ENCODE results near the gene EPRS1.
"Not testable (repeated sequence)": the region's sequence is repeated elsewhere in the genome, so short reads cannot be mapped to it uniquely, and the experiment has no call there.

Gene EPRS1

DNA sequence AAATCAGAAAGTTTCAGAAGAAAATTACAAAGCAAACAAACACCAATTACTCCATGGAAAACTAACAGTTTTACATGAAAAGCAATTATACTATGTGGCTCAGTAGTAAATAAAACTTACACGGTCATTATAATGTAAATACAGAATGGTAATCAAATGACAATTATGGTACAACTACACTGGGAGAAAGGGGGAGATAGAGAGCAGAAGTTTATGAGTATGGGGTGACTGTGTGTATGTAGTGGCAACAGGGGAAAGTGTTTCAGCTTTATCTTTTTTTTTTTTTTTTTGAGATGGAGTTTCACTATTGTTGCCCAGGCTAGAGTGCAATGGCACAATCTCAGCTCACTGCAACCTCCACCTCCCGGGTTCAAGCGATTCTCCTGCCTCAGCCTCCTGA, 8.5 kb downstream of the EPRS1 start:
- DNase-seq, result not testable (repeated sequence)

DNA sequence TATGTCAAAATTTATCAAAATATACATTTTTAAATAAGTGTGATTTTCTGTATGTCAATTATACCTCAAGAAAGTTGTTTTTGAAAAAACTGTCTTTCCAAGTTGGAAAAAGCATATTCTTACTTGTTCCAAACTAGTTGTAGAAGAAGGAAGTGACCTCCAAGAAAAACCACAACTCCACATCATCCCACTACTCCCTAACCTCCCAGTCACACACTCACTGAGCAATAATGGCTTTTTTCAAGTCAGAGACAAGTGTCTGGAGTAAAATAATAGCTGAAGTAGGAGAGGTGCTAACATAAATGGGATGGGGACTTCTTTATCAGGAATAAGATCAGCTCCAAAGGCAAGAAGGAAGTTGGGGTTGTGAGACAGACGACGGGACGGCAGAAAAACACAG, 13.4 kb downstream of the EPRS1 start:
- DNase-seq, result no peak

DNA sequence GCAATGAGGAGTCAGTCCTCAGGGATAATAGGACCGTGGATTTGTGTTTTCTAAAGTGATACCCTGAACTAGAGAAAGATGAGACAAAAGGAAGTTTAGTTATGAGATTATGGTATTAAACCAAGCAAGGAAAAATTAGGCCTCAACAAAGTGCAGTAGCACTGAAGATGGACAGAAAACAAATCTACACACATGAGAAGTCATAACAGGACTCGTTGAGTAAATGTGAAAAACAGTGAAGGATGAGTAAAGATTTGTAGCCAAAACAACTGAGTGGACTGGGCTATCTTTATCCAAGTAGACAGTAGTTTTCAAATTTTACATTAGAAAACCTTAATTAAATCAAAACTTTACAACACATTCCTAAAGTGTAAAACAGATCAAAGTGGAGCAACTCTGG, 15.0 kb downstream of the EPRS1 start:
- DNase-seq, result no peak

DNA sequence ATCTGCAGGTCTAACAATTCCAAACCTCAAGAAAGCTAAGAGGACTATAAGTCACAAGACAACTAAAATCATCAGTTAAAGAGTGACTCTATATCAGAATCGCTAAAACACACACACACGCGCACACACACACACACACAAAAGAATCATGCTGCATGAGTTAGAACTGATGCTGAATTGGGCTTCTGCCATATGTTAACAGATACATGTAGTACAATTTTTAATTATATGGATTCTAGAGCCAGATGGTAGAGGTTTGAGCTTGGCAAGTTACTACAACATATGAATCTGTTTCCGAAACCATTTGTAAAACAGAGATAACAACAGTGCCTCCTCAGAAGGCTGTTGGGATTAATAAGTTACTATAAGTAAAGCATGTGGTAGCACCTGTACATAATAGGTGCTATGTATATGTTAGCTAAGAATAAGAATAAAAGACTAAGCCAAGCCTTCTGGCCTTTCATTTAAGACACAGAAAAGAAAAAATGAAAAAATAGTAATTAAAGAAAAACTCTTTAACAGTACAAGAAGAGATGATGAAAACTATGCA, 17.9 kb downstream of the EPRS1 start:
- no peak for DNase-seq

DNA sequence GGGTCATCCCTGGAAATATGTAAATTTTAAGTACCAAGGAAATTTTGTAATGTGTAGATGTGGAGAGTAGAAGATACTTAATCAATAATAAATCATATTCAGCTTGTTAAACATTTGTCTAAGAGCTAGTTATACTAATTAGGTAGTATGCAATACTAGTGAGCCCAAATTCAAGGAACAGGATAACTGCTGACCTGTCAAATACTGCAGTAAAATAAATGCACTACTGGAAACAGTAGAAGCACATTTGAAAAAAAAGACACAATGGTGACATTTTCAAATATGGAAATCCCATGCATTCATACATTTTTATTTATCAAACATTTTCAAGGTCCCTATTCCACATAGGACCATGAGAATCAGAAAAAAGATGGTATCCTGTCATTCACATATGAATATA, 27.2 kb downstream of the EPRS1 start:
- DNase-seq, result no peak

DNA sequence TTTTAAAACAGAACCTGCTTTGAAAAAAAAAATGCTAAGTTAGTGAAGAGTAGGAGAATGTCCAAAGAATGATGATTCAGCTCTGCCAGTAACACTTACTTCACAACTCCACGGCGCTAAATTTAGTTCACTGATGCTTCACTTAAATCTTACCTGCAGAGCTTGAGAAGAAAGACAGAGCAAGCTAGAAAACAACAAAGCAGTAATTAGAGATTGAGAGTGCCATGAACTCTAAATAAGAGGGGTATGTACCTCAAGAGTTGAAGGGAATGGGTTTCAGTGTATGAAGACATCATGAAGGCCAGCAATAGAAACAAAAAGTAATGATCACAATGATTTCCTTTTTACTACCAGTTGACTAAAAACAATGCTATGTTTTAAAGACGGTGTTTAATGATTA, 32.8 kb downstream of the EPRS1 start:
- DNase-seq, result no peak

DNA sequence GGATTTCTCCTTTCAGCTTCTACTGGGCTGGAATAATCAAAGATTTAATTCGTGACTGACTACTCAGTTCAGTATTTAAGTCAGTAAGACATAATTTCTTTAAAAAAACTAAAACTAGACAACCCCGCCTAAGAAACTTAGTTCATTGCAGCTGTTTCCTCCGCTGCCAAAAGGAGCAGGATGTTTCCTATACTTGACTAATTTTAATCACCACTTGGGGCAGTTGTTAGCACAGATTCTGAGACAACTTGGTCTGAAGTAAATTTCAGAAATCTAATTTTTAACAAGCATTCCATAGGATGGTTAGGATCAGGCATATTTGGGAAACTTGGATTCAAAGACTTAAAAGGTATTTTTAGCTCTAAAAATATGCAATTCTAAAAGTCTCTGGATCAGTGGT, 34.0 kb downstream of the EPRS1 start:
- no peak for DNase-seq

DNA sequence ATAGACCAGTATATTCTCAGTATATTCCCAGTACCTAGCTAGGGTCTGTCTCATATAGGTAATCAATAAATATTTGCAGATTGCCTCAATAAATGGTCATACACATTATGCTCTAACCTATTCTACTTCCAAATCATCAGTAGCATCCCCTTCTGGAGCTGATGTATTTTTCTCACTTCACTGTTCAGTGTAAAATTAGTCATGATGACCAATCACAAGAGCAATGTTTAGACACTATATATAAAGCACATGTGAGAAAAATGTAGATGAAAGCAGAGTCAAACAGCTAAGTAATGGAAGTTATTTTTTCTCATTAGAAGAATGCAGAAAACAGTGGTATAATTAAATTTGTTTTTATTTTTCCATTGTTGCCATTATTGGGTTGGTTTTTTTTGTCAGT, 34.7 kb downstream of the EPRS1 start:
- no peak for DNase-seq

DNA sequence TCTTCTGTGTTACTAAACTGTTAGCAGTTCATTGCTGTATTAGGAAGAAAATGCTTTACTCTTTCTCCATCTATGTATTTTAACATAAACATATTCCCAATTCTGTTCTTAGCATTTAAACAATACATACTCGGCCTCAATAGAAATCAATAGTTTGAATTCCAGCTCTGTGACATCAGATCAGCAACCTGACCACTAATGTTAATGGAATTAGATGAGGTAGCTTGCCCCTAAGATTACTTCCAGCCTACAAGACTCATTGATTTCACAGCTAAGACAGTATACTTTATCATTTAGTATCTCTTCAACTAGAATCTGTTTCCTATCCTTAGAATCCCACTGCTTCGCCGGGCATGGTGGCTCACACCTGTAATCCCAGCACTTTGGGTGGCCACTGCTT, 38.9 kb downstream of the EPRS1 start:
- no peak for DNase-seq

DNA sequence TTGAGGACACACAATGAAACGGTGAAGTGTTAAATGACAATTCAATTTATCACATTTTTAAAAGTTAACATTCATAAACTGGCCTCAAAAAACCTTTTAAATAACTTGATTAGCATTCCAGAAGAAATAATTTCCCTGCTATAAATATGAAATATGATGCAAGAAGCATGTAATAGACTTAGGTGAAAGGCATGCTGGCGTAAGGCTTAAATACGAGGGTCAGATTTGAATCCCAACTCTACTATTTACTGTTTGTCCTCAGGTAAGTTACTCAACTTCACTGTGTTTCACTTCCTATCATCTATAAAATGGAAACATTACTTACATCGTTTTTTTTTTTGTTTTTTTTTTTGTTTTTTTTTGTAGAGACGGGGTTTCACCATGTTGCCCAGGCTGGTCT, 40.8 kb downstream of the EPRS1 start:
- no peak for DNase-seq

DNA sequence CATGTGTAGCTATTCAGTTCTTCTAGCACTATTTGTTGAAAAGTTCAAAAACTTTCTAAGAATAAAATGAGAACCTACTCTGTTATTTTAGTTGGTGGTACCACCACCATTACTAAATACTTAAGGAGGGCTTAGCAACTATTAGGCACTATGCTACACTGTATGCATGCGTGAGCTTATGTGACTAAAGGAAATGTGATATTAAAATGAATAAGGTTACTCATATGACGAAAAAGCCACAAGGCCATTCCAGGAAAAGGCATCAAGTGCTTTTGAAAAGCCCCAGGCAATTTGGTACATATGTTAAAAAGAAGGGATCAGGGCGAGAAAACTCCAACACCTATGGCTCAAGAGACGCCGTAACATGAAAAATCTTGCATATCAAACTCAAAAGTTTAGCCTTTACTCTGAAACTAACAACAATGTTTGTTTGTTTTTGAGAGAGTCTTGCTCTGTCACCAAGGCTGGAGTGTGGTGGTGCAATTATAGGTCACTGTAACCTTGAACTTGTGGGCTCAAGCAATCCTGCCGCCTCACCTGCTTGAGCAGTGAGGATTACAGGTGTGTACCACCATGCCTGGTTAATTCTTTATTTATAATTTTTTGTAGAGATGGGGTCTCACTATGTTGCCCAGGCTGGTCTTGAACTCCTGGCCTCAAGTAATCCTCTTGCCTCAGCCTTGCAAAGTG, 42.5 kb downstream of the EPRS1 start:
- no peak for DNase-seq

DNA sequence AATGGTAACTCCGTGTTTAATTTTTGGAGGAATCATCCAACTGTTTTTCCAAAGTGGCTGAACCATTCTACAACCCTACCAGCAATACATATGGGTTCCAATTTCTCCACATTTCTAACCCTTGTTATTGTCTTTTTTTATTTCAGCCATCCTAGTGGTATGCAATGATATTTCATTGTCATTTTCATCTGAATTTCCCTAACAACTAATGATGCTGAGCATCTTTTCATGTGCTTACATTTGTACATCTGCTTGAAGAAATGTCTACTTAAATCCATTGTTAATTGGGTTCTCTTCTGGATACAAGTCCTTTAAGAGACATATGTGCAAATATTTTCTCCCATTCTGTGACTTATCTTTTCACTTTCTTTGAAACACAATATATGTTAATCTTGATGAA, 43.3 kb downstream of the EPRS1 start:
- DNase-seq, result no peak

DNA sequence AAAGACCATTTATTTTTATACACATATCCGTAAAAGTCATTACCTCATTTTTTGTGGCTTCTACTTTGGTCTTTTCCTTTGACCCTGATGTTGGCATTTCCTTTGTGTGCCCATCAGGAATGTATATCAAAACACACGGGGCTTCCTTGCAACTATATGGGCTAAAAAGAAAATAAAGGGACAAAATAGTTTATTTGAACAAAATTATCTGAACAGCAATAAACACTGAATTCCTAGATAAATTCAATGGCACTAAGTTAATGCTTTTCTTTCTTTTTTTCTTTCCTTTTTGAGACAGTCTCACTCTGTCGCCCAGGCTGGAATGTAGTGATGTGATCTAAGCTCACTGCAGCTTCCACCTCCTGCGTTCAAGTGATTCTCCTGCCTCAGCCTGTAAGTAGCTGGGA, 45.2 kb downstream of the EPRS1 start:
- DNase-seq, result no peak

DNA sequence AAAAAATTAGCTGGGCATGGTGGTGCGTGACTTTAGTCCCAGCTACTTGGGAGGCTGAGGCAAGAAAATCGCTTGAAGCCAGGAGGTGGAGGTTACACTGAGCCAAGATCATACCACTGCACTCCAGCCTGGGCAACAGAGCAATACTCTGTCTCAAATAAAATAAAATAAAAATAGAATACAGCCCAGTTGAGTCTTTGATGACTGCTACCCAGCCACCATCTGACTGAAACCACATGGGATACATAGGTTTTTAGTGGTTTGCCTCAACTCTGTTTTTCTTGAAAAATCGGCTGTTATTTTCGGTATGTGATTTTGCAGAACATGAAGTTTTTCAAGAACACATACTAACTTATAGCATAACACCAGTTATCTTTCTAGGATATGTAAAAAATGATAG, 46.5 kb downstream of the EPRS1 start:
- no peak for DNase-seq
